Measurements from ENCODE around the gene IFT25. TPM values are rescaled to one million over a fixed set of nuclear protein-coding genes. Genes with fewer than 3 reads are reported as not detected.

Gene IFT25
- total RNA-seq, 2 donors from 2014 or later = 59.6 to 68.3 TPM

GRCh38 chr1:53936430-53936829 lies 9.1 kb downstream of the IFT25 start:
- Mint-ChIP-seq H3K27ac (no peak overlapping the region), H3K4me3 (no peak overlapping the region), H3K36me3 (ENCODE audit: insufficient read depth in 2 of 2) (peaks cover 15 to 40% of the 10 kb centered on the region in 2 donors), H3K4me1 (ENCODE audit: low read depth) (peaks cover 25% of the 10 kb centered on the region), H3K27me3 (ENCODE audit: low read depth) (no peaks in the 10 kb centered on the region), H3K9me3 (peaks cover 2 to 4% of the 10 kb centered on the region in 2 donors)
- ATAC-seq (replicated peaks in 1 of 2) (no peak), DNase-seq (no peak)

DNA sequence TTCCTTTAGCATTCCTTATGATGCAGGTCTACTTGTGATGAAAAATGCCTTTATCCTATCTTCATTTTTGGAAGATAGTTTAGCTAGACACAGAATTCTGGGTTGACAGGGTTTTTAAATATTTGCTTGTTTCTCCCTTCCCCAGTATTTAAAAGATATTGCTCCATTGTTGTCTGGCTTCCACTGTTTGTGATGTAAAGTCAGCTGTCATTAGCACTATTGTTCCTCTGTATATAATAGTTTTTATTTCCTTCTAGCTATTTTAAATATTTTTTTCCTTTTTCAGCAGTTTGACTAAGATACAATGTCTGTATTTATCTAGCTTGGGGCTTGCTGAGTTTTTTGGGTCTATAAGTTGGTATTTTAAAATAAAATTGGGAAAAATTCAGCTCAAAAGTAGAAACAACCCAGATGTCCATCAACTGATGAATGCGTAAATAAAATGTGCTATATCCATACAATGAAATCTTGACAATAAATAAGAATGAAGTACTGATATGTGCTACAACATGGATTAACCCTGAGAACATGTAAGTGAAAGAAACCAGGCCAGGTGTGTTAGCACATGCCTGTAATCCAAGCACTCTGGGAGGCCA lies 11.2 kb downstream of the IFT25 start:
- Mint-ChIP-seq H3K9me3 (peaks cover 2 to 4% of the 10 kb centered on the region in 2 donors), H3K4me3 (no peak overlapping the region), H3K27ac (no peak overlapping the region), H3K4me1 (ENCODE audit: low read depth) (peaks cover 18% of the 10 kb centered on the region), H3K27me3 (ENCODE audit: low read depth) (no peaks in the 10 kb centered on the region), H3K36me3 (ENCODE audit: insufficient read depth in 2 of 2) (peaks cover 15 to 35% of the 10 kb centered on the region in 2 donors)
- ATAC-seq (replicated peaks in 1 of 2) (no peak), DNase-seq (no peak)

GRCh38 chr1:53931523-53931922 lies 14.0 kb downstream of the IFT25 start:
- Mint-ChIP-seq H3K9me3 (peaks cover 2 to 4% of the 10 kb centered on the region in 2 donors), H3K27ac (no peak overlapping the region), H3K4me3 (no peak overlapping the region), H3K36me3 (ENCODE audit: insufficient read depth in 2 of 2) (peaks cover 11 to 26% of the 10 kb centered on the region in 2 donors), H3K4me1 (ENCODE audit: low read depth) (no peaks in the 10 kb centered on the region), H3K27me3 (ENCODE audit: low read depth) (no peaks in the 10 kb centered on the region)
- ATAC-seq (replicated peaks in 1 of 2) = no peak
- no peak for DNase-seq

- ATAC-seq (replicated peaks in 1 of 2) (no peak), DNase-seq (no peak)
- Mint-ChIP-seq H3K4me1 (ENCODE audit: low read depth) (no peaks in the 10 kb centered on the region), H3K27me3 (ENCODE audit: low read depth) (no peaks in the 10 kb centered on the region), H3K36me3 (ENCODE audit: insufficient read depth in 2 of 2) (peaks cover 10 to 26% of the 10 kb centered on the region in 2 donors), H3K9me3 (peaks cover 2 to 4% of the 10 kb centered on the region in 2 donors), H3K4me3 (no peak overlapping the region), H3K27ac (no peak overlapping the region)
Measured at GRCh38 chr1:53930932-53931331, 14.6 kb downstream of the IFT25 start.

GRCh38 chr1:53929246-53929960 lies 16.1 kb downstream of the IFT25 start:
- H3K9me3 Mint-ChIP-seq = peaks cover 0 to 2% of the 10 kb centered on the region in 2 donors
- H3K36me3 Mint-ChIP-seq (ENCODE audit: insufficient read depth in 2 of 2) = peaks cover 4 to 18% of the 10 kb centered on the region in 2 donors
- no peaks in the 10 kb centered on the region for H3K4me1 Mint-ChIP-seq (ENCODE audit: low read depth)
- no peaks in the 10 kb centered on the region for H3K27me3 Mint-ChIP-seq (ENCODE audit: low read depth)
- no peak for ATAC-seq (replicated peaks in 1 of 2)
- H3K4me3 Mint-ChIP-seq = no peak overlapping the region
- no peak for DNase-seq
- no peak overlapping the region for H3K27ac Mint-ChIP-seq

- H3K4me1 Mint-ChIP-seq (ENCODE audit: low read depth) = no peaks in the 10 kb centered on the region
Measured at GRCh38 chr1:53927376-53927881, 18.1 kb downstream of the IFT25 start.

GRCh38 chr1:53919675-53920066 lies 25.8 kb downstream of the IFT25 start:
- ATAC-seq (replicated peaks in 1 of 2) (peak; percentile 88 to 92), DNase-seq (peak in 1 of 2 donors; percentile 44)
- Mint-ChIP-seq H3K9me3 (no peaks in the 10 kb centered on the region), H3K27ac (peak overlapping the region; percentile 92), H3K36me3 (ENCODE audit: insufficient read depth in 2 of 2) (peaks cover 0 to 13% of the 10 kb centered on the region in 2 donors), H3K4me3 (peak overlapping the region; percentile 63 to 64), H3K27me3 (ENCODE audit: low read depth) (no peaks in the 10 kb centered on the region), H3K4me1 (ENCODE audit: low read depth) (peaks cover 39% of the 10 kb centered on the region)

More at GRCh38 chr1:53927376-53927881, 18.1 kb downstream of the IFT25 start:
- Mint-ChIP-seq H3K27ac (no peak overlapping the region), H3K4me3 (no peak overlapping the region), H3K27me3 (ENCODE audit: low read depth) (no peaks in the 10 kb centered on the region), H3K9me3 (no peaks in the 10 kb centered on the region), H3K36me3 (ENCODE audit: insufficient read depth in 2 of 2) (peaks cover 0 to 2% of the 10 kb centered on the region in 2 donors)
- no peak for ATAC-seq (replicated peaks in 1 of 2)
- no peak for DNase-seq

DNA sequence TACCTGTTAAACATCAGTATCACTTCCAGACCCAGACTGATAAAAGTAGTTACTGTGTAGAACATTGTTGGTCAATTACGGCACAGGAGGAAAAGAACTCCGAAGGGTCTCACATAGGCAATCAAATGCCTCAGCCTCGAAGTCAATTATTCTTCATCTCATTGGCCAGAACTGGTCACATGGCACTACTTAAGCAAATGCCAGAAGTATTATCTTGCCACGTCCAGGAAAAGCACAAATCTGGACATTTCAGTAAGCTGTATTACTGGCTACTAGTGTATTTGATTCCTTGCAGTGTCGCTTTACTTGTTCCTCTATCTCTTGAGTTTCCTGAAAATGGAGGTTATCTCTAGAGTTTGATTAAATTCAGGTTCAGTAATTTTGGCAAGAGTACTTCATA lies 27.2 kb downstream of the IFT25 start:
- Mint-ChIP-seq H3K36me3 (ENCODE audit: insufficient read depth in 2 of 2) (peaks cover 0 to 13% of the 10 kb centered on the region in 2 donors), H3K9me3 (no peaks in the 10 kb centered on the region), H3K4me3 (no peak overlapping the region), H3K27me3 (ENCODE audit: low read depth) (no peaks in the 10 kb centered on the region), H3K4me1 (ENCODE audit: low read depth) (peaks cover 39% of the 10 kb centered on the region), H3K27ac (no peak overlapping the region)
- ATAC-seq (replicated peaks in 1 of 2) = no peak
- DNase-seq = no peak

DNA sequence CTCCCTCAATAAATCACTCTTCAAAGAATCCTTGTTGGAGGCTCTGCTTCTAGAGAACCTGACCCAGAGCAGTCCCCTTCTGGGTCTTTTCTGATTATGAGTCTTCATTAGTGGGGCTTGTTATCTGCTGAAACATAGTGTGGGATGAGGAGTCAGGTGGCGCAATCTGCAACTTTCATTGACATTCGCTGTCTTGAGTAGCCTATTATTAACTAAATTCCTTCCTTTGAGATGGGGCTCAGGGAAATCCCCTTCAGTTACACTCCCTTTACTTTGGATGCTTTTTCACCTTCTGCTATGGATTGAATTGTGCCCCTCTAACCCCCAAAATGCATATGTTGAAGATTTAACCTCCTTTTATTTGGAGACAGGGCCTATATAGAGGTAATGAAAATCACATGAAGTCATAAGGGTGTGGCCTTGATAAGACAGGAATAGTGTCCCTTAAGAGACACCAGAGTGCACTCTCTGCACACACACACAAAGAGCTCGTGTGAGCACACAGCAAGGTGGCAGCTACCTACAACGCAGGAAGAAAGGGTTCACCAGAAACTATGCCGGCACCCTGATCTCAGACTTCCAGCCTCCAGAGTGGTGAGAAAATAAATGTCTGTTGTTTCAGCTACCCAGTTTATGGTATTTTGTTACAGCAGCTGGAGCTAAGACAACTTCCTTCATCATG lies 32.0 kb downstream of the IFT25 start:
- H3K36me3 Mint-ChIP-seq (ENCODE audit: insufficient read depth in 2 of 2) = no peaks in the 10 kb centered on the region
- peaks cover 20% of the 10 kb centered on the region for H3K4me1 Mint-ChIP-seq (ENCODE audit: low read depth)
- no peak overlapping the region for H3K27ac Mint-ChIP-seq
- no peaks in the 10 kb centered on the region for H3K27me3 Mint-ChIP-seq (ENCODE audit: low read depth)
- H3K9me3 Mint-ChIP-seq = no peaks in the 10 kb centered on the region
- no peak overlapping the region for H3K4me3 Mint-ChIP-seq
- ATAC-seq (replicated peaks in 1 of 2) (no peak), DNase-seq (no peak)

- DNase-seq (no peak), ATAC-seq (replicated peaks in 1 of 2) (no peak)
- no peaks in the 10 kb centered on the region for H3K27me3 Mint-ChIP-seq (ENCODE audit: low read depth)
- H3K4me1 Mint-ChIP-seq (ENCODE audit: low read depth) = peaks cover 11% of the 10 kb centered on the region
- H3K27ac Mint-ChIP-seq = no peak overlapping the region
- H3K9me3 Mint-ChIP-seq = no peaks in the 10 kb centered on the region
- no peak overlapping the region for H3K4me3 Mint-ChIP-seq
- H3K36me3 Mint-ChIP-seq (ENCODE audit: insufficient read depth in 2 of 2) = no peaks in the 10 kb centered on the region
Measured at GRCh38 chr1:53911442-53911841, 34.1 kb downstream of the IFT25 start.

DNA sequence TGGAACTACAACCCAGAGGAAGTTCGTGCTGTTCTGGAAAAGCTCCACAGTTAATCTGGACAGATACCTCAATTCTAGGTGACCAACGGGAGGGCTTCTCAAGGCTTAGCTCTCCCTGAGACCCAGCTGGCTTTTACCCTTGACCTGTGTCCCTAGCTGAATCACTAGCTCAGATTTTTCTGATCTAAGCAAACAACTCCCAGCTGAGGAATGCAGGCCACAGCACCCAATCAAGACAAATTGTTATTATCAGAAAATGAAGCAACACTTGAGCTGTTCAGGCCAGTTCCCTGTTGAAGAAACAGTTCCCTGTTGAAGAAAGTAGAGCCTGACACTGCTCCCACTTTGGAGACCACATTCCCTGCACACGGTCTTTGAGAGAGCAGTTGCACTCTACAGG lies 35.6 kb downstream of the IFT25 start:
- Mint-ChIP-seq H3K9me3 (no peaks in the 10 kb centered on the region), H3K36me3 (ENCODE audit: insufficient read depth in 2 of 2) (no peaks in the 10 kb centered on the region), H3K4me1 (ENCODE audit: low read depth) (no peaks in the 10 kb centered on the region), H3K4me3 (no peak overlapping the region), H3K27me3 (ENCODE audit: low read depth) (no peaks in the 10 kb centered on the region), H3K27ac (no peak overlapping the region)
- ATAC-seq (replicated peaks in 1 of 2) (no peak), DNase-seq (no peak)

- ATAC-seq (replicated peaks in 1 of 2) (no peak), DNase-seq (no peak)
- H3K4me3 Mint-ChIP-seq = no peak overlapping the region
- no peak overlapping the region for H3K27ac Mint-ChIP-seq
- H3K27me3 Mint-ChIP-seq (ENCODE audit: low read depth) = no peaks in the 10 kb centered on the region
- H3K4me1 Mint-ChIP-seq (ENCODE audit: low read depth) = peaks cover 5% of the 10 kb centered on the region
- no peaks in the 10 kb centered on the region for H3K36me3 Mint-ChIP-seq (ENCODE audit: insufficient read depth in 2 of 2)
- no peaks in the 10 kb centered on the region for H3K9me3 Mint-ChIP-seq
Measured at GRCh38 chr1:53906121-53906520, 39.4 kb downstream of the IFT25 start.

DNA sequence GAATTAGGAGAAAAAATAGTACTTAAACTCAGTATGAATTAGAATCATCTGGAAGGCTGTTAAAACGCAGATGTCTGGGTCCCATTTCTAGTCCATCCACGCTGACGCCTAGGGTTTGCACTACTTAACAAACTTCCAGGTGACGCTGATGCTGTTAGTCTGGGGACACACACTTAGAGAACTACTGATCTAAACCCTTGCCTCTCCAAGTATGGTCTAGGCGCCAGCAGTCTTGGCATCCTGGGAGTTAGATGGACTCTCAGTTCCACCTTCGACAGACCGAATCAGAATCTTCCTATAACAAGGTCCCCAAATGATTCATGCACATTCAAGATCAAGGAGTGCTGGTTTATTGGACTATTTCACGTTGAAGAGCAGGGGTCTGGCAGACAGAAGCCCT lies 40.0 kb downstream of the IFT25 start:
- no peaks in the 10 kb centered on the region for H3K9me3 Mint-ChIP-seq
- no peak for ATAC-seq (replicated peaks in 1 of 2)
- H3K27ac Mint-ChIP-seq = no peak overlapping the region
- no peaks in the 10 kb centered on the region for H3K27me3 Mint-ChIP-seq (ENCODE audit: low read depth)
- no peak overlapping the region for H3K4me3 Mint-ChIP-seq
- H3K4me1 Mint-ChIP-seq (ENCODE audit: low read depth) = peaks cover 11% of the 10 kb centered on the region
- DNase-seq = no peak
- no peaks in the 10 kb centered on the region for H3K36me3 Mint-ChIP-seq (ENCODE audit: insufficient read depth in 2 of 2)
